Hepatocyte (in vitro differentiated cells): ENCODE measurements around the gene PKP4. TPM values are rescaled to one million over a fixed set of nuclear protein-coding genes. Genes with fewer than 3 reads are reported as not detected.

ENCODE experiments used
- DNase-seq: peaks from one replicate; pipeline ENCODE4 v3.0.0-alpha.2; 2016; ENCODE audit warnings: low spot score
- H2AFZ ChIP-seq: fragments of 200-600 bp; sonication (generic); 2 replicates; pipeline ENCODE4 v1.6.0; 2016; ENCODE audit warnings: antibody characterized with exemption, mild to moderate bottlenecking
- H3K27ac ChIP-seq: fragments of 200-600 bp; sonication (generic); 2 replicates; pipeline ENCODE4 v1.5.1; 2016; ENCODE audit warnings: mild to moderate bottlenecking
- H3K27me3 ChIP-seq: fragments of 200-600 bp; sonication (generic); 2 replicates; pipeline ENCODE4 v1.6.1; 2016
- H3K36me3 ChIP-seq: fragments of 200-600 bp; sonication (generic); replicated peaks from 2 replicates; pipeline ENCODE4 v1.5.1; 2016; ENCODE audit warnings: low read depth; ENCODE audit not compliant: insufficient read depth
- H3K4me1 ChIP-seq: fragments of 200-600 bp; sonication (generic); 2 replicates; pipeline ENCODE4 v1.5.1; 2016; ENCODE audit warnings: mild to moderate bottlenecking, moderate library complexity; ENCODE audit not compliant: insufficient read depth
- H3K4me2 ChIP-seq: fragments of 200-600 bp; sonication (generic); 2 replicates; pipeline ENCODE4 v1.6.0; 2016
- H3K4me3 ChIP-seq: fragments of 200-600 bp; sonication (generic); 2 replicates; pipeline ENCODE4 v1.5.1; 2016; ENCODE audit warnings: mild to moderate bottlenecking
- H3K79me2 ChIP-seq: fragments of 200-600 bp; sonication (generic); 2 replicates; pipeline ENCODE4 v1.6.0; 2017; ENCODE audit warnings: mild to moderate bottlenecking
- H3K9me2 ChIP-seq: fragments of 200-600 bp; sonication (generic); replicated peaks from 2 replicates; pipeline ENCODE4 v1.6.0; 2017; ENCODE audit warnings: mild to moderate bottlenecking; ENCODE audit not compliant: insufficient read depth
- H3K9me3 ChIP-seq: fragments of 200-600 bp; sonication (generic); 2 replicates; pipeline ENCODE4 v1.5.1; 2016; ENCODE audit warnings: low read depth, mild to moderate bottlenecking
- H4K20me1 ChIP-seq: fragments of 200-600 bp; sonication (generic); 2 replicates; pipeline ENCODE4 v1.6.0; 2016; ENCODE audit warnings: mild to moderate bottlenecking; ENCODE audit not compliant: insufficient read depth, poor library complexity, severe bottlenecking
- CTCF ChIP-seq: fragments of 200-600 bp; sonication (generic); IDR thresholded peaks from 2 replicates; pipeline ENCODE4 v1.5.1; 2016; ENCODE audit warnings: antibody characterized with exemption, mild to moderate bottlenecking; ENCODE audit not compliant: poor library complexity
- EZH2 ChIP-seq: fragments of 200-600 bp; sonication (generic); IDR thresholded peaks from 2 replicates; pipeline ENCODE4 v1.6.1; 2016; ENCODE audit warnings: antibody characterized with exemption, mild to moderate bottlenecking, borderline replicate concordance
- EZH2phosphoT487 ChIP-seq: fragments of 200-600 bp; sonication (generic); IDR thresholded peaks from one replicate; pipeline ENCODE4 v1.6.1; 2018; ENCODE audit warnings: antibody characterized with exemption, mild to moderate bottlenecking, low read depth, moderate library complexity; ENCODE audit not compliant: unreplicated experiment, severe bottlenecking
- WGBS: methylation state at CpG from one replicate; pipeline ENCODE4 v1.1.6; 2016; ENCODE audit warnings: low lambda C conversion rate; ENCODE audit errors: missing lambda C conversion rate; 5-methylcytosine and 5-hydroxymethylcytosine counted together
- polyA plus RNA-seq: library from polyadenylated mRNA; unstranded; fragments of >200 nt; fragmentation: Nextera tagmentation; extraction: Ambion mirVana; gene quantifications from 2 replicates; pipeline ENCODE4 v1.2.1, GENCODE V29; 2016
- total RNA-seq: library from RNA; depleted of rRNA; stranded (reverse); fragments of >200 nt; gene quantifications from 2 replicates; pipeline ENCODE4 v1.2.3, GENCODE V29; 2014

The PKP4 gene
- total and polyA plus RNA-seq, 2 experiments from 2014 or later = 10.6 to 32.2 TPM

GRCh38 chr2:158579928-158580327 is 123.2 kb downstream of the PKP4 start:
- TF ChIP-seq EZH2 (no peak), CTCF (no peak), EZH2phosphoT487 (no peak)
- 97% methylated on average over 2 of the region's 2 CpGs for WGBS
- Histone ChIP-seq H3K4me2 (no peak overlapping the region), H2AFZ (no peak overlapping the region), H3K9me3 (no peaks in the 10 kb centered on the region), H3K36me3 (no peaks in the 10 kb centered on the region), H3K27me3 (no peaks in the 10 kb centered on the region), H4K20me1 (no peaks in the 10 kb centered on the region), H3K9me2 (no peaks in the 10 kb centered on the region), H3K4me1 (no peaks in the 10 kb centered on the region), H3K27ac (no peak overlapping the region), H3K79me2 (no peaks in the 10 kb centered on the region), H3K4me3 (no peak overlapping the region)
- no peak for DNase-seq

GRCh38 chr2:158580760-158581159 is 124.0 kb downstream of the PKP4 start:
- no peak overlapping the region for H3K27ac ChIP-seq
- H3K4me3 ChIP-seq = no peak overlapping the region
- no peak overlapping the region for H2AFZ ChIP-seq
- H3K27me3 ChIP-seq = no peaks in the 10 kb centered on the region
- H4K20me1 ChIP-seq = no peaks in the 10 kb centered on the region
- TF ChIP-seq EZH2 (no peak), CTCF (no peak), EZH2phosphoT487 (no peak)
- no peaks in the 10 kb centered on the region for H3K36me3 ChIP-seq
- DNase-seq = no peak
- no peaks in the 10 kb centered on the region for H3K79me2 ChIP-seq
- H3K9me2 ChIP-seq = no peaks in the 10 kb centered on the region
- no peaks in the 10 kb centered on the region for H3K4me1 ChIP-seq
- WGBS = 100% methylated on average over 2 of the region's 2 CpGs
- H3K4me2 ChIP-seq = no peak overlapping the region
- H3K9me3 ChIP-seq = no peaks in the 10 kb centered on the region

- Histone ChIP-seq H4K20me1 (no peaks in the 10 kb centered on the region), H3K4me1 (no peaks in the 10 kb centered on the region), H3K27me3 (no peaks in the 10 kb centered on the region), H3K9me3 (no peaks in the 10 kb centered on the region), H3K36me3 (no peaks in the 10 kb centered on the region), H3K4me2 (no peak overlapping the region), H3K27ac (no peak overlapping the region), H3K79me2 (no peaks in the 10 kb centered on the region), H2AFZ (no peak overlapping the region), H3K4me3 (no peak overlapping the region), H3K9me2 (no peaks in the 10 kb centered on the region)
- 92% methylated on average over 1 of the region's 1 CpG for WGBS
- no peak for DNase-seq
- no peak for TF ChIP-seq EZH2phosphoT487
Observed at GRCh38 chr2:158582670-158583069, 125.9 kb downstream of the PKP4 start.

GRCh38 chr2:158583923-158584322 is 127.2 kb downstream of the PKP4 start:
- Histone ChIP-seq H3K4me1 (no peaks in the 10 kb centered on the region), H3K9me3 (no peaks in the 10 kb centered on the region), H3K79me2 (no peaks in the 10 kb centered on the region), H3K9me2 (no peaks in the 10 kb centered on the region), H3K4me3 (no peak overlapping the region), H3K36me3 (no peaks in the 10 kb centered on the region), H3K27ac (no peak overlapping the region), H4K20me1 (no peaks in the 10 kb centered on the region), H3K4me2 (no peak overlapping the region), H3K27me3 (no peaks in the 10 kb centered on the region), H2AFZ (no peak overlapping the region)
- no peak for DNase-seq
- 98% methylated on average over 19 of the region's 19 CpGs for WGBS
- TF ChIP-seq EZH2 (no peak), EZH2phosphoT487 (no peak), CTCF (no peak)
